ENCODE results near the gene MRPS7. TPM values are rescaled to one million over a fixed set of nuclear protein-coding genes. Genes with fewer than 3 reads are reported as not detected.
A peak's percentile ranks its signal among the peaks of the same experiment; 100 is the strongest.

The MRPS7 gene
- polyA plus RNA-seq, 2 of the 4 experiments (the other 2 are of a cell fraction), result 144 to 163 TPM

DNA sequence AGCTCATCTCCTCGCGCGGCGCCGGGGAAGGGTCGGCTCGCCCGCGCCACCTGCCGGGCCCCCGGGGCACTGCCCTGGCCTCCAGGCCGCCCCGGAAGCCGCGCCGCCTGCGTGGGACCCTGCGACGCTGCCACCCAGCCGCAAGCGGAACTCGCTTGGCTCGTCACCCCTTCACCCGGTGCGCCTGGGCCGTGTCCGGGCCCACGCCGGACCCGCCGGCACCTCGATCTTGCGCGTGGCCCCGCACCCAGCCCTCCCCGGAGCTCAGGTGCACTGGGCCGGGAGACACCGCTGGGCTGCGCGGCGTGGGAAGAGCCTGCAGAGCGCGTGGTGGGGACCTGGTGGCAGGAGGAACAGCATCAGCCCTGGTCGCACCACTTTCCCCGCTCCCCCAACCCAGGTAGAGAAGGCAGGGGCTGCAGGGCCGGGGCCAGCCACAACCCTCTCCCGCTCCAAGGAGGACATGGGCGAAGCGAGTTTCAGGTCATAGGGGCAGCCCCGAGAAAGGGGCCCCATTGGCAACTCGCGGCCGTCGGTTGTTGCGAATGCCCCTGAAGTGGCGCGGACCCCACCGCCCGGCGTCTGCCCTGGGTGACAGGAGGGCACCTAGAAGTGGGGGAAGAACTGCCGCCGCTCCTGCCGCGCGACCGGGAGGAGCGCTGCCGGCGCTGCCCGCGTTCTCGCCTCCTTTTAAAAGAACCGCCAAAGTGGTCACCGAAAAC lies 9.7 kb downstream of the MRPS7 start:
- POLR2A ChIA-PET, result interaction anchor here (0.6 to 3.5 kb wide), 15 partner anchors 10 to 399 kb away, joined by 3 to 86 read pairs (median 4); partner anchors contain the start of genes FDXR, GGA3, GRB2 and MRPS7
- CTCF ChIA-PET, result interaction anchor here (0.5 to 8.4 kb wide), 71 partner anchors 11 to 346 kb away, joined by 3 to 110 read pairs (median 4); partner anchors contain the start of genes GGA3, GRB2, MRPS7 and SLC25A19
- Histone ChIP-seq H3K4me3 (peak overlapping the region; percentile 93), H3K4me2 (peak overlapping the region; percentile 95), H3K4me1 (peaks cover 26% of the 10 kb centered on the region), H3K9me3 (no peaks in the 10 kb centered on the region), H3K27ac (peak overlapping the region; percentile 95 to 96)
- DNase-seq (ENCODE audit: low read depth in 1 of 2, low spot score in 1 of 2), result peak; percentile 80 to 91
- peak; percentile 61 to 63 for ATAC-seq
- 4% methylated on average over 12 of the region's 74 CpGs for WGBS (ENCODE audit: missing lambda C conversion rate)
- no peak for FAIRE-seq
- TF ChIP-seq, protein P1, sequence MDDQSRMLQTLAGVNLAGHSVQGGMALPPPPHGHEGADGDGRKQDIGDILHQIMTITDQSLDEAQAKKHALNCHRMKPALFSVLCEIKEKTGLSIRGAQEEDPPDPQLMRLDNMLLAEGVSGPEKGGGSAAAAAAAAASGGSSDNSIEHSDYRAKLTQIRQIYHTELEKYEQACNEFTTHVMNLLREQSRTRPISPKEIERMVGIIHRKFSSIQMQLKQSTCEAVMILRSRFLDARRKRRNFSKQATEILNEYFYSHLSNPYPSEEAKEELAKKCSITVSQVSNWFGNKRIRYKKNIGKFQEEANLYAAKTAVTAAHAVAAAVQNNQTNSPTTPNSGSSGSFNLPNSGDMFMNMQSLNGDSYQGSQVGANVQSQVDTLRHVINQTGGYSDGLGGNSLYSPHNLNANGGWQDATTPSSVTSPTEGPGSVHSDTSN (IDR thresholded peaks at IDR 0.05), result no peak
- TF ChIP-seq RCOR1 (IDR thresholded peaks at IDR 0.05; ENCODE audit: low read depth, low read length) (no peak), SREBF2 (IDR thresholded peaks at IDR 0.05) (0 out of 2 replicates have a peak, but pooled peaks have one; percentile 8), POLR2AphosphoS2 (conservative IDR thresholded peaks at IDR 0.05; ENCODE audit: low read length) (0 out of 2 replicates have a peak, but pooled peaks have one; percentile 20), CBX8 (IDR thresholded peaks at IDR 0.05) (no peak), MAFK (IDR thresholded peaks at IDR 0.05; ENCODE audit: partially characterized antibody) (no peak), JUNB (IDR thresholded peaks at IDR 0.05) (no peak), HOXA7 (CRISPR knock-in tag; IDR thresholded peaks at IDR 0.05) (no peak), FOSL2 (IDR thresholded peaks at IDR 0.05) (no peak), FOSL2 (CRISPR knock-in tag; IDR thresholded peaks at IDR 0.05) (peak; percentile 26; the same call in 1 of the 2 replicates), NPAS2 (CRISPR knock-in tag; IDR thresholded peaks at IDR 0.05; ENCODE audit: borderline replicate concordance) (no peak), TFCP2L1 (CRISPR knock-in tag; IDR thresholded peaks at IDR 0.05) (0 out of 2 replicates have a peak, but pooled peaks have one; percentile 29), RAD21 (conservative IDR thresholded peaks at IDR 0.05 in 1 of 2, IDR thresholded peaks at IDR 0.05 in 1 of 2) (peak; percentile 16 to 49; a peak in 3 of 5 replicates), ZFP36 (IDR thresholded peaks at IDR 0.05; ENCODE audit: borderline replicate concordance, partially characterized antibody) (no peak), EHF (CRISPR knock-in tag; IDR thresholded peaks at IDR 0.05) (no peak), HDAC2 (IDR thresholded peaks at IDR 0.05) (peak; percentile 67; the same call in 1 of the 2 replicates), RNF2 (IDR thresholded peaks at IDR 0.05; ENCODE audit: borderline replicate concordance, low read depth) (peak; percentile 33; the same call in 1 of the 2 replicates), EP300 (IDR thresholded peaks at IDR 0.05) (no peak), MAZ (IDR thresholded peaks at IDR 0.05; ENCODE audit: borderline replicate concordance, low read depth, low read length) (0 out of 2 replicates have a peak, but pooled peaks have one; percentile 26), JUN (IDR thresholded peaks at IDR 0.05) (peak; percentile 61 to 75; a peak in 4 of 5 replicates), TP53 (CRISPR knock-in tag; IDR thresholded peaks at IDR 0.05) (no peak), GATA3 (IDR thresholded peaks at IDR 0.05; ENCODE audit: borderline replicate concordance) (no peak), KDM5A (IDR thresholded peaks at IDR 0.05) (peak; percentile 46; the same call in 1 of the 2 replicates), MYC (IDR thresholded peaks at IDR 0.05; ENCODE audit: borderline replicate concordance, low read length) (peak; percentile 53; the same call in 1 of the 2 replicates), SMC3 (IDR thresholded peaks at IDR 0.05) (peak; percentile 62), EHMT2 (IDR thresholded peaks at IDR 0.05; ENCODE audit: low read depth) (no peak), ESRRA (IDR thresholded peaks at IDR 0.05; ENCODE audit: borderline replicate concordance, low read length) (no peak), POLR2A (IDR thresholded peaks at IDR 0.05; ENCODE audit: low read length) (peak; percentile 78)
- TF ChIP-seq, protein P2, sequence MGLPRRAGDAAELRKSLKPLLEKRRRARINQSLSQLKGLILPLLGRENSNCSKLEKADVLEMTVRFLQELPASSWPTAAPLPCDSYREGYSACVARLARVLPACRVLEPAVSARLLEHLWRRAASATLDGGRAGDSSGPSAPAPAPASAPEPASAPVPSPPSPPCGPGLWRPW (IDR thresholded peaks at IDR 0.05), result no peak
- TF ChIP-seq, protein P3, sequence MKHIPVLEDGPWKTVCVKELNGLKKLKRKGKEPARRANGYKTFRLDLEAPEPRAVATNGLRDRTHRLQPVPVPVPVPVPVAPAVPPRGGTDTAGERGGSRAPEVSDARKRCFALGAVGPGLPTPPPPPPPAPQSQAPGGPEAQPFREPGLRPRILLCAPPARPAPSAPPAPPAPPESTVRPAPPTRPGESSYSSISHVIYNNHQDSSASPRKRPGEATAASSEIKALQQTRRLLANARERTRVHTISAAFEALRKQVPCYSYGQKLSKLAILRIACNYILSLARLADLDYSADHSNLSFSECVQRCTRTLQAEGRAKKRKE (CRISPR knock-in tag; IDR thresholded peaks at IDR 0.05; ENCODE audit: low read depth), result no peak
- TF ChIP-seq, protein P4, sequence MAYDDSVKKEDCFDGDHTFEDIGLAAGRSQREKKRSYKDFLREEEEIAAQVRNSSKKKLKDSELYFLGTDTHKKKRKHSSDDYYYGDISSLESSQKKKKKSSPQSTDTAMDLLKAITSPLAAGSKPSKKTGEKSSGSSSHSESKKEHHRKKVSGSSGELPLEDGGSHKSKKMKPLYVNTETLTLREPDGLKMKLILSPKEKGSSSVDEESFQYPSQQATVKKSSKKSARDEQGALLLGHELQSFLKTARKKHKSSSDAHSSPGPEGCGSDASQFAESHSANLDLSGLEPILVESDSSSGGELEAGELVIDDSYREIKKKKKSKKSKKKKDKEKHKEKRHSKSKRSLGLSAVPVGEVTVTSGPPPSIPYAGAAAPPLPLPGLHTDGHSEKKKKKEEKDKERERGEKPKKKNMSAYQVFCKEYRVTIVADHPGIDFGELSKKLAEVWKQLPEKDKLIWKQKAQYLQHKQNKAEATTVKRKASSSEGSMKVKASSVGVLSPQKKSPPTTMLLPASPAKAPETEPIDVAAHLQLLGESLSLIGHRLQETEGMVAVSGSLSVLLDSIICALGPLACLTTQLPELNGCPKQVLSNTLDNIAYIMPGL (CRISPR knock-in tag; IDR thresholded peaks at IDR 0.05; ENCODE audit: borderline replicate concordance), result no peak
- TF ChIP-seq, protein P5, sequence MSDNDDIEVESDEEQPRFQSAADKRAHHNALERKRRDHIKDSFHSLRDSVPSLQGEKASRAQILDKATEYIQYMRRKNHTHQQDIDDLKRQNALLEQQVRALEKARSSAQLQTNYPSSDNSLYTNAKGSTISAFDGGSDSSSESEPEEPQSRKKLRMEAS (IDR thresholded peaks at IDR 0.05), result peak; percentile 83
- TF ChIP-seq, protein P6, sequence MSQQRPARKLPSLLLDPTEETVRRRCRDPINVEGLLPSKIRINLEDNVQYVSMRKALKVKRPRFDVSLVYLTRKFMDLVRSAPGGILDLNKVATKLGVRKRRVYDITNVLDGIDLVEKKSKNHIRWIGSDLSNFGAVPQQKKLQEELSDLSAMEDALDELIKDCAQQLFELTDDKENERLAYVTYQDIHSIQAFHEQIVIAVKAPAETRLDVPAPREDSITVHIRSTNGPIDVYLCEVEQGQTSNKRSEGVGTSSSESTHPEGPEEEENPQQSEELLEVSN (IDR thresholded peaks at IDR 0.05; ENCODE audit: borderline replicate concordance, low read depth), result peak; percentile 59; the same call in 1 of the 2 replicates
- TF ChIP-seq, protein P7, sequence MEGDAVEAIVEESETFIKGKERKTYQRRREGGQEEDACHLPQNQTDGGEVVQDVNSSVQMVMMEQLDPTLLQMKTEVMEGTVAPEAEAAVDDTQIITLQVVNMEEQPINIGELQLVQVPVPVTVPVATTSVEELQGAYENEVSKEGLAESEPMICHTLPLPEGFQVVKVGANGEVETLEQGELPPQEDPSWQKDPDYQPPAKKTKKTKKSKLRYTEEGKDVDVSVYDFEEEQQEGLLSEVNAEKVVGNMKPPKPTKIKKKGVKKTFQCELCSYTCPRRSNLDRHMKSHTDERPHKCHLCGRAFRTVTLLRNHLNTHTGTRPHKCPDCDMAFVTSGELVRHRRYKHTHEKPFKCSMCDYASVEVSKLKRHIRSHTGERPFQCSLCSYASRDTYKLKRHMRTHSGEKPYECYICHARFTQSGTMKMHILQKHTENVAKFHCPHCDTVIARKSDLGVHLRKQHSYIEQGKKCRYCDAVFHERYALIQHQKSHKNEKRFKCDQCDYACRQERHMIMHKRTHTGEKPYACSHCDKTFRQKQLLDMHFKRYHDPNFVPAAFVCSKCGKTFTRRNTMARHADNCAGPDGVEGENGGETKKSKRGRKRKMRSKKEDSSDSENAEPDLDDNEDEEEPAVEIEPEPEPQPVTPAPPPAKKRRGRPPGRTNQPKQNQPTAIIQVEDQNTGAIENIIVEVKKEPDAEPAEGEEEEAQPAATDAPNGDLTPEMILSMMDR (IDR thresholded peaks at IDR 0.05), result peak; percentile 92
